GM12878 (cell line): ENCODE measurements around the gene PLS3. TPM values are rescaled to one million over a fixed set of nuclear protein-coding genes. Genes with fewer than 3 reads are reported as not detected.

Experiments used
- ATAC-seq: fragments of 200-7000 bp; cut with Tn5 transposase; 3 replicates; pipeline ENCODE4 v1.9.1; 2020; ENCODE audit warnings: mild to moderate bottlenecking, moderate library complexity
- BruUV-seq: library from RNA; stranded (reverse); fragments of 400-500 nt; replicated peaks from 2 replicates; lab custom pipeline; 2021; lab: Mats Ljungman, UMichigan
- CTCF ChIA-PET: fragments of 300-600 bp; sonication (Branson Sonifier 250); formaldehyde crosslinking; extraction: SDS; loops from one replicate; lab custom pipeline; 2021; ENCODE audit warnings: inconsistent platforms; lab: Yijun Ruan, JAX
- POLR2A ChIA-PET: fragments of 350-600 bp; formaldehyde crosslinking; extraction: SDS; loops from one replicate; lab custom pipeline; 2021; ENCODE audit warnings: inconsistent platforms; lab: Charles Lee
- RAD21 ChIA-PET: fragments of 300-600 bp; sonication (Branson Sonifier 250); formaldehyde crosslinking; loops from one replicate; lab custom pipeline; 2023; ENCODE audit warnings: antibody characterized with exemption; ENCODE audit not compliant: unreplicated experiment; lab: Charles Lee
- SMC1A ChIA-PET: fragments of 300-600 bp; sonication (Branson Sonifier 250); formaldehyde crosslinking; loops from one replicate; lab custom pipeline; 2023; ENCODE audit not compliant: unreplicated experiment, uncharacterized antibody; lab: Charles Lee
- DNase-seq: peaks from one replicate; pipeline ENCODE4 v3.0.0-alpha.2; 2011; ENCODE audit warnings: low read depth, low spot score
- FAIRE-seq: peaks from 3 replicates; lab custom pipeline; 2011; peaks lifted over from hg19 to GRCh38; lab: Jason Lieb, UNC
- H2AFZ ChIP-seq: 2 replicates; pipeline ENCODE4 v1.6.0; 2011; ENCODE audit warnings: low read depth, low read length, control low read depth; ENCODE audit not compliant: control insufficient read depth
- H3K27ac ChIP-seq: 2 replicates; pipeline ENCODE4 v1.5.1; 2011; ENCODE audit warnings: control low read depth; ENCODE audit not compliant: control insufficient read depth, insufficient read depth
- H3K27me3 ChIP-seq, 2 experiments: replicated peaks in 1 of 2; 2 replicates each; pipeline versions ENCODE4 v1.6.0 to v1.6.1; 2011; ENCODE audit warnings: low read length in 1 of 2; ENCODE audit not compliant: control insufficient read depth in 2 of 2, insufficient read depth in 2 of 2
- H3K36me3 ChIP-seq, 2 experiments: 2 replicates each; pipeline ENCODE4 v1.5.1; 2011; ENCODE audit warnings: low read length in 1 of 2; ENCODE audit not compliant: control insufficient read depth in 2 of 2, insufficient read depth in 2 of 2
- H3K4me1 ChIP-seq: 2 replicates; pipeline ENCODE4 v1.6.1; 2011; ENCODE audit warnings: mild to moderate bottlenecking, low read length, moderate library complexity, mixed read lengths; ENCODE audit not compliant: control insufficient read depth, insufficient read depth
- H3K4me2 ChIP-seq: 2 replicates; pipeline ENCODE4 v1.6.0; 2011; ENCODE audit warnings: control low read depth; ENCODE audit not compliant: control insufficient read depth, insufficient read depth
- H3K4me3 ChIP-seq: fragments of 200-600 bp; sonication (generic); 2 replicates; pipeline ENCODE4 v1.5.1; 2016
- H3K79me2 ChIP-seq: 2 replicates; pipeline ENCODE4 v1.6.0; 2011; ENCODE audit warnings: low read length; ENCODE audit not compliant: control insufficient read depth, insufficient read depth
- H3K9ac ChIP-seq: 2 replicates; pipeline ENCODE4 v1.8.0; 2011; ENCODE audit warnings: low read length, control low read depth, mixed read lengths; ENCODE audit not compliant: control insufficient read depth, insufficient read depth
- H3K9me3 ChIP-seq: replicated peaks from 3 replicates; pipeline ENCODE4 v1.5.1; 2011; ENCODE audit warnings: mild to moderate bottlenecking, low read length; ENCODE audit not compliant: control insufficient read depth, insufficient read depth
- H4K20me1 ChIP-seq: 2 replicates; pipeline ENCODE4 v1.6.0; 2011; ENCODE audit not compliant: control insufficient read depth, insufficient read depth
- BCL11A ChIP-seq: IDR thresholded peaks from 2 replicates; pipeline ENCODE4 v1.6.1; 2011; ENCODE audit warnings: low read depth, low read length
- E4F1 ChIP-seq: fragments of 450-650 bp; IDR thresholded peaks from 2 replicates; pipeline ENCODE4 v1.6.1; 2018; ENCODE audit warnings: borderline replicate concordance, mild to moderate bottlenecking; ENCODE audit not compliant: partially characterized antibody
- IRF3 ChIP-seq: fragments of 450-650 bp; IDR thresholded peaks from 2 replicates; pipeline ENCODE4 v1.6.1; 2014; ENCODE audit warnings: mild to moderate bottlenecking
- NFYB ChIP-seq: IDR thresholded peaks from 2 replicates; pipeline ENCODE4 v1.6.1; 2011; ENCODE audit warnings: low read depth, mild to moderate bottlenecking, low read length, improper control_type of control experiment, moderate library complexity; ENCODE audit not compliant: insufficient read depth
- TCF3 ChIP-seq: IDR thresholded peaks from 2 replicates; pipeline ENCODE4 v1.6.1; 2012; ENCODE audit warnings: low read depth, mild to moderate bottlenecking, low read length, borderline replicate concordance; ENCODE audit not compliant: insufficient read depth
- ZBTB33 ChIP-seq: fragments of 450-650 bp; IDR thresholded peaks from 2 replicates; pipeline ENCODE4 v1.6.1; 2017; ENCODE audit warnings: mild to moderate bottlenecking
- WGBS: methylation state at CpG from one replicate; pipeline ENCODE4 v1.1.6; 2016; ENCODE audit warnings: low lambda C conversion rate; ENCODE audit not compliant: insufficient replicate concordance, insufficient coverage; ENCODE audit errors: missing lambda C conversion rate; 5-methylcytosine and 5-hydroxymethylcytosine counted together
- in situ Hi-C: fragments of 300-500 bp; cut with MboI; formaldehyde crosslinking; loops from 9 replicates; pipeline ENCODE4 v1.14.3; 2018; ENCODE audit warnings: mixed read lengths
- intact Hi-C: fragments of 100-400 bp; cut with micrococcal nuclease; formaldehyde crosslinking; loops from one replicate; pipeline ENCODE4 v1.14.2; 2022; ENCODE audit not compliant: unreplicated experiment
- polyA plus RNA-seq, 11 experiments: library from polyadenylated mRNA; depleted of rRNA in 4 of 11; unstranded in 6 of 11; stranded (reverse) in 5 of 11; fragments of >200 nt; fragmentation: Nextera tagmentation in 4 of 11; fragmentation: Illumina TruSeq in 1 of 11; extraction: Ambion mirVana in 4 of 11; extraction: Trizol in 1 of 11; gene quantifications; 1 replicate in 1 of 11; 2 replicates in 10 of 11; pipeline versions ENCODE4 v1.2.1 to v1.2.3, GENCODE V29; 2011 to 2016; ENCODE audit warnings: inconsistent platforms in 2 of 11, missing spikeins in 2 of 11, low read depth in 1 of 11
- total RNA-seq, 4 experiments: library from RNA; depleted of rRNA in 3 of 4; stranded (reverse); fragments of >200 nt in 3 of 4; fragmentation: Illumina TruSeq in 1 of 4; extraction: Trizol in 1 of 4; gene quantifications; 2 replicates each; pipeline versions ENCODE4 v1.2.1 to v1.2.3, GENCODE V29; 2013 to 2021
- TF ChIP-seq, protein P1 (sequence below): IDR thresholded peaks from 2 replicates; pipeline ENCODE4 v1.6.1; 2012; ENCODE audit warnings: low read depth, low read length, improper control_type of control experiment
- TF ChIP-seq, protein P2 (sequence below): fragments of 150-350 bp; IDR thresholded peaks from 2 replicates; pipeline ENCODE4 v1.6.1; 2014; ENCODE audit warnings: mild to moderate bottlenecking, low read depth, low read length
- TF ChIP-seq, protein P3 (sequence below): IDR thresholded peaks from 2 replicates; pipeline ENCODE4 v1.6.1; 2012; ENCODE audit warnings: low read length, inconsistent platforms

Gene PLS3
- total and polyA plus RNA-seq, 10 of the 15 experiments (the other 5 are each of a cell fraction or from before 2014, with no cell fraction given) = 47.6 to 236 (median 174) TPM

DNA sequence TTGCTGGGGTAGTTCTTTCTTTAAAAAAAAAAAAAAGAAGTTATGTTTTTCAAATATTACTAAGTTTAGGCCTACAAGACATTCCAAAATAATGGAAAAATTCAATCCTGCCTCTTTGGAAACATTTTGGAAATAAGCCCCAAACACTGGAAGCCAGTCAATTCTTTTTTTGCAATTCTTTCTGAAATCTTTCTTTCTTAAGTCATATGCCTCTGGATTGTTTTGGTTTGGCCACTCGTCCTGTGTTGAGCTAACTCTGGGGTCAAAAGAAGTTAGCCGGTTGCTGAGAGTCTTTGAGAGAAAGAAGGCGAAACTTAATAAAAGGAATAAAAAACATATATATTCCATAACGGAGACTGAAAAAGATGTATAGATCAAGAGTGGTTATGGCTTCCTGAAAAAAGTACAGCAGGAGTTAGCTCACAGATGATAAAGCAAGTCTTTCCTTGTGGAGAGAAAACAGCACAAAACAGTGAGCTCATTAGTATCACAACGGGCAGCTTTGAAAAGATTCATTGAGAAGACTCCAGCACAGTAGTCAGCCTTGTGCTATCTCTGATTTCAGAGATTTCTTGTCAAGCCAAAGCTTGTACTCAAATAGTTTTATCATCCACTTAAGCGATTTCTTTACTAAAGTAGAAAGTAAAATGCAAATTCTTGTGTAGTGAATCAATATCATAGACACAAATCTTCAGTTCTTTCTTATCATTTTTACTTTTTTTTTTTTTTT is 64.8 kb downstream of the PLS3 start (continued):
- no peak for TF ChIP-seq E4F1

DNA sequence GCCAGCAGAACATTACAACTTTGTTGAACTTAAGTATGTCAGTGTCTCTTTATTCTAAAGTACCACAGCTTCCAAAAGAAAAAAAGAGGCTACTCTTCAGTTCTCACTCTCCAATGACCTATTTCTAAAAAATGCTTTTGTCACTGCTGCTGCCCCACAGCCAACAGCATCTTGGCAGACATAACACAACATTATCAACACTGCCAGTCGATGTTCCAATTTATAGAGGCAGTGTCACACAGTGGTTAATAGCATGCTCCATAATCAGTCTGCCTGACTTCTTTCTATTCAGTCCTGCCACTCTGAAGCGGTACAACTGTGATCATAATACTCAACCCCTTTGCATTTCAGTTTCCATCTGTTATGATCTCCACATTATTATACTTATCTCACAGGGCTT is 69.2 kb downstream of the PLS3 start:
- in situ Hi-C loops (no loop called here), intact Hi-C loops (no loop called here)
- BruUV-seq = no TSS peak
- Histone ChIP-seq H3K9me3 (no peaks in the 10 kb centered on the region), H3K27ac (no peak overlapping the region), H3K4me2 (no peak overlapping the region), H3K36me3 (no peaks in the 10 kb centered on the region), H2AFZ (no peak overlapping the region), H3K79me2 (no peaks in the 10 kb centered on the region), H3K4me1 (no peaks in the 10 kb centered on the region), H3K9ac (no peak overlapping the region), H4K20me1 (no peaks in the 10 kb centered on the region), H3K27me3 (no peaks in the 10 kb centered on the region), H3K4me3 (no peak overlapping the region)
- 70% methylated on average over 2 of the region's 2 CpGs for WGBS
- DNase-seq (no peak), FAIRE-seq (no peak), ATAC-seq (no peak)
- ChIA-PET CTCF (interaction anchor here (0.9 to 3.6 kb wide), 4 partner anchors 9 to 60 kb away, joined by 3 to 19 read pairs (median 3); no protein-coding TSS in a partner anchor), RAD21 (no interaction called here), POLR2A (no interaction called here), SMC1A (interaction anchor here (1.1 to 2.2 kb wide), 2 partner anchors 12 to 13 kb away, joined by 5 to 7 read pairs; no protein-coding TSS in a partner anchor)
- TF ChIP-seq, protein P1, sequence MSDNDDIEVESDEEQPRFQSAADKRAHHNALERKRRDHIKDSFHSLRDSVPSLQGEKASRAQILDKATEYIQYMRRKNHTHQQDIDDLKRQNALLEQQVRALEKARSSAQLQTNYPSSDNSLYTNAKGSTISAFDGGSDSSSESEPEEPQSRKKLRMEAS = no peak
- no peak for TF ChIP-seq NFYB
- TF ChIP-seq ZBTB33 = no peak
- TF ChIP-seq TCF3 = no peak
- no peak for TF ChIP-seq BCL11A
- TF ChIP-seq, protein P2, sequence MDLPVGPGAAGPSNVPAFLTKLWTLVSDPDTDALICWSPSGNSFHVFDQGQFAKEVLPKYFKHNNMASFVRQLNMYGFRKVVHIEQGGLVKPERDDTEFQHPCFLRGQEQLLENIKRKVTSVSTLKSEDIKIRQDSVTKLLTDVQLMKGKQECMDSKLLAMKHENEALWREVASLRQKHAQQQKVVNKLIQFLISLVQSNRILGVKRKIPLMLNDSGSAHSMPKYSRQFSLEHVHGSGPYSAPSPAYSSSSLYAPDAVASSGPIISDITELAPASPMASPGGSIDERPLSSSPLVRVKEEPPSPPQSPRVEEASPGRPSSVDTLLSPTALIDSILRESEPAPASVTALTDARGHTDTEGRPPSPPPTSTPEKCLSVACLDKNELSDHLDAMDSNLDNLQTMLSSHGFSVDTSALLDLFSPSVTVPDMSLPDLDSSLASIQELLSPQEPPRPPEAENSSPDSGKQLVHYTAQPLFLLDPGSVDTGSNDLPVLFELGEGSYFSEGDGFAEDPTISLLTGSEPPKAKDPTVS = no peak
- TF ChIP-seq IRF3 = no peak
- TF ChIP-seq, protein P3, sequence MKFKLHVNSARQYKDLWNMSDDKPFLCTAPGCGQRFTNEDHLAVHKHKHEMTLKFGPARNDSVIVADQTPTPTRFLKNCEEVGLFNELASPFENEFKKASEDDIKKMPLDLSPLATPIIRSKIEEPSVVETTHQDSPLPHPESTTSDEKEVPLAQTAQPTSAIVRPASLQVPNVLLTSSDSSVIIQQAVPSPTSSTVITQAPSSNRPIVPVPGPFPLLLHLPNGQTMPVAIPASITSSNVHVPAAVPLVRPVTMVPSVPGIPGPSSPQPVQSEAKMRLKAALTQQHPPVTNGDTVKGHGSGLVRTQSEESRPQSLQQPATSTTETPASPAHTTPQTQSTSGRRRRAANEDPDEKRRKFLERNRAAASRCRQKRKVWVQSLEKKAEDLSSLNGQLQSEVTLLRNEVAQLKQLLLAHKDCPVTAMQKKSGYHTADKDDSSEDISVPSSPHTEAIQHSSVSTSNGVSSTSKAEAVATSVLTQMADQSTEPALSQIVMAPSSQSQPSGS = no peak
